Lung (tissue), 12 donors: ENCODE measurements around the gene TBC1D23. TPM values are rescaled to one million over a fixed set of nuclear protein-coding genes. Genes with fewer than 3 reads are reported as not detected.
"Not testable (repeated sequence)": the region's sequence is repeated elsewhere in the genome, so short reads cannot be mapped to it uniquely, and the experiment has no call there.

Experiments
- ATAC-seq: fragments of 200-7000 bp; cut with Tn5 transposase; one replicate; pipeline ENCODE4 v1.9.1; 2020; ENCODE audit warnings: moderate number of reproducible peaks; ENCODE audit not compliant: insufficient read depth, low FRiP score
- DNase-seq, 3 donors: peaks; one replicate each; pipeline ENCODE4 v3.0.0-alpha.2; 2013 to 2017
- H3K27ac ChIP-seq, 2 donors: one replicate each; pipeline ENCODE4 v1.5.1; 2013; ENCODE audit warnings: mild to moderate bottlenecking in 2 of 2, moderate library complexity in 2 of 2, control low read depth in 1 of 2, inconsistent platforms in 1 of 2, low read depth in 1 of 2, low read length in 1 of 2
- H3K27me3 ChIP-seq, 3 donors: one replicate each; pipeline ENCODE4 v1.5.1; 2013; ENCODE audit warnings: low read length in 2 of 3; ENCODE audit not compliant: control insufficient read depth in 3 of 3, insufficient read depth in 3 of 3
- H3K36me3 ChIP-seq, 4 donors: one replicate each; pipeline ENCODE4 v1.5.1; 2013; ENCODE audit warnings: low read length in 4 of 4, mild to moderate bottlenecking in 1 of 4, moderate library complexity in 1 of 4; ENCODE audit not compliant: control insufficient read depth in 4 of 4, insufficient read depth in 4 of 4
- H3K4me1 ChIP-seq, 5 donors: one replicate each; pipeline ENCODE4 v1.5.1; 2013; ENCODE audit warnings: low read length in 5 of 5, mild to moderate bottlenecking in 2 of 5, moderate library complexity in 1 of 5; ENCODE audit not compliant: control insufficient read depth in 5 of 5, insufficient read depth in 5 of 5
- H3K4me3 ChIP-seq: one replicate; pipeline ENCODE4 v1.5.1; 2013; ENCODE audit warnings: mild to moderate bottlenecking, control low read depth, moderate library complexity
- H3K9ac ChIP-seq, 2 donors: one replicate each; pipeline ENCODE4 v1.5.1; 2013; ENCODE audit warnings: low read length in 2 of 2, control low read depth in 1 of 2; ENCODE audit not compliant: insufficient read depth in 1 of 2
- H3K9me3 ChIP-seq, 4 donors: one replicate each; pipeline ENCODE4 v1.5.1; 2013; ENCODE audit warnings: low read length in 3 of 4, mild to moderate bottlenecking in 1 of 4, moderate library complexity in 1 of 4; ENCODE audit not compliant: control insufficient read depth in 4 of 4, insufficient read depth in 3 of 4
- CTCF ChIP-seq: IDR thresholded peaks from 2 replicates; pipeline ENCODE4 v1.5.1; 2012; ENCODE audit warnings: mild to moderate bottlenecking; ENCODE audit errors: control extremely low read depth, extremely low read depth
- WGBS, 2 donors: extraction: QIAGEN DNeasy Blood & Tissue Kit; methylation state at CpG; one replicate each; pipeline ENCODE4 v1.1.7; 2013; 5-methylcytosine and 5-hydroxymethylcytosine counted together
- polyA plus RNA-seq, 2 donors: library from polyadenylated mRNA; stranded (reverse); fragments of 200-250 nt; gene quantifications; one replicate each; pipeline ENCODE4 v1.2.1, GENCODE V29; 2013
- total RNA-seq, 2 donors: library from RNA; depleted of rRNA in 1 of 2; stranded (reverse); fragments of >200 nt in 1 of 2; gene quantifications; one replicate each; pipeline ENCODE4 v1.2.1, GENCODE V29; 2014 to 2021
- donor health status: control.
- donor health status: control.
- donor health status: Bipolar disorder and iron deficiency.
- donor health status: healthy.
- donor health status: DM: yes; HTN: yes; CAD: no.

Gene TBC1D23
- total and polyA plus RNA-seq, 4 donors, result 15.7 to 60.6 (median 26.9) TPM

- DNase-seq (no peak), ATAC-seq (no peak)
- no peak for TF ChIP-seq CTCF
- H3K27ac ChIP-seq, result no peak overlapping the region
- no peaks in the 10 kb centered on the region for H3K9me3 ChIP-seq
- 97% methylated on average over 3 of the region's 3 CpGs for WGBS, 2 donors
- H3K4me1 ChIP-seq, result peaks cover 0 to 12% (median 0%) of the 10 kb centered on the region in 5 donors
- H3K9ac ChIP-seq, result no peak overlapping the region
- no peaks in the 10 kb centered on the region for H3K27me3 ChIP-seq
- no peaks in the 10 kb centered on the region for H3K36me3 ChIP-seq
- H3K4me3 ChIP-seq, result no peak overlapping the region
Measured at GRCh38 chr3:100230710-100231109, 30.1 kb upstream of the TBC1D23 start.

GRCh38 chr3:100231668-100232067 lies 29.1 kb upstream of the TBC1D23 start:
- no peak for TF ChIP-seq CTCF
- peaks cover 0 to 10% (median 0%) of the 10 kb centered on the region in 5 donors for H3K4me1 ChIP-seq
- WGBS, 2 donors, result 94 to 100% methylated on average over 2 of the region's 2 CpGs
- no peaks in the 10 kb centered on the region for H3K9me3 ChIP-seq
- no peaks in the 10 kb centered on the region for H3K36me3 ChIP-seq
- no peaks in the 10 kb centered on the region for H3K27me3 ChIP-seq
- DNase-seq (no peak), ATAC-seq (no peak)
- H3K9ac ChIP-seq, result no peak overlapping the region
- H3K27ac ChIP-seq, result no peak overlapping the region
- H3K4me3 ChIP-seq, result no peak overlapping the region

DNA sequence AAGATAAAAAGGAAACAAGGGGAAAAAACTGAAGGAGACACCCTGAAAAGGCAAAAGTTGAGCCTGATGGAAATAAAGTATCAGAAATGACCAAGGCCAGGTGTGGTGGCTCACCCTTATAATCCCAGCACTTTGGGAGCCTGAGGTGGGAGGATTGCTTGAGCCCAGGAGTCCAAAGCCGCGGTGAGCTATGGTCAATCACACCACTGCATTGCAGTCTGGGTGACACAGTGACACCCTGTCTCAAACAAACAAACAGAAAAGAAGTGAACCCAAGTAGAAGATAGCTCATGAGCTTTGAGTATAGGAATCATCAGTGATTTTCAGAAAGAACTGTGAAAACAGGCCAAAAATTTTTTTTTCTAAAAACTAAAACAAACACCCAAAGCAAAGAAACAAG lies 26.4 kb upstream of the TBC1D23 start:
- H3K27ac ChIP-seq, result no peak overlapping the region
- no peak for TF ChIP-seq CTCF
- H3K4me1 ChIP-seq, result no peaks in the 10 kb centered on the region
- H3K9me3 ChIP-seq, result peaks cover 0 to 8% (median 3%) of the 10 kb centered on the region in 4 donors
- no peak overlapping the region for H3K9ac ChIP-seq
- ATAC-seq, result no peak
- no peaks in the 10 kb centered on the region for H3K27me3 ChIP-seq
- 93 to 97% methylated on average over 2 of the region's 2 CpGs for WGBS, 2 donors
- no peak for DNase-seq
- H3K4me3 ChIP-seq, result no peak overlapping the region
- H3K36me3 ChIP-seq, result no peaks in the 10 kb centered on the region

DNA sequence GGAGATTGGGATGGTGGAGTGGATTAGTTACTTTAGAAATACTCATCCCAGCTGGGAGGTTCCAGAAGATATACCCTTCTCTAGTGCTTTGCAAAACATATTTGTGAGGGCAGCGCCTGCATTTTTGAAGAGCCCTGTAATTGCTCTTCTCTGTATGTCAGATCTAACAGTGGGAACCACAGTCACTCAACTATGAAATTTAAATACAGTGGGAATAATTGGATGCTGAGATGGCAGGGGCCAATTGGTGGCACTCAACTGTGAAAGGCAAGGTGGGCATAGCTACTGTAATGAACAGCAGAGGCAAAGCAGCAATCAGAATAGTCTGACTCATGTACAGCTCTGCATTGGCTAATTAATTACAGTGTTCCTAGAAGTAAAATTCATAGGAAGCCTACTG lies 22.2 kb upstream of the TBC1D23 start:
- H3K27me3 ChIP-seq, result no peaks in the 10 kb centered on the region
- H3K4me3 ChIP-seq, result no peak overlapping the region
- no peak for TF ChIP-seq CTCF
- 96% methylated on average over 1 of the region's 1 CpG for WGBS, 2 donors
- no peaks in the 10 kb centered on the region for H3K36me3 ChIP-seq
- ATAC-seq (no peak), DNase-seq (no peak)
- no peak overlapping the region for H3K27ac ChIP-seq
- no peak overlapping the region for H3K9ac ChIP-seq
- no peaks in the 10 kb centered on the region for H3K4me1 ChIP-seq
- peaks cover 0 to 8% (median 3%) of the 10 kb centered on the region in 4 donors for H3K9me3 ChIP-seq

DNA sequence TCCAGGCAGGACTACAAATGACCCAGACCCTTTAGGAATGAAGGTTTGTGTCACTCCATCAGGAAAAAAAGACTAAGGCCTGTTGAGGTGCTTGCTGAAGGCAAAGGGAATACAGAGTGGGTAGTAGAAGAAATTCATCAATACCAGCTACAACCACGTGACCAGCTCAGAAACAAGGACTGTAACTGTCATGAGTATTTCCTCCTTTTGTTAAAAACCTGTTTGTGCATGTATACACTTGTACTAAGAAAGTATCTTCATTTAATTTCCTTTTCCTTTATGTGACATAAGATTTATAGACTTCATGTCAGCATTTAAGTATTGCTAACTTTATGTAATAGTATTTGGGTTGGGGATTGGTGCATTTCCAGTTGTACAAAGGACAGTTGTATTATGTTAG lies 18.3 kb upstream of the TBC1D23 start:
- not testable (repeated sequence) for H3K4me3 ChIP-seq, H3K27me3 ChIP-seq, H3K9ac ChIP-seq, ATAC-seq, H3K9me3 ChIP-seq, H3K4me1 ChIP-seq, DNase-seq, H3K36me3 ChIP-seq, H3K27ac ChIP-seq
- WGBS, 2 donors, result 54 to 64% methylated on average over 1 of the region's 1 CpG
